ENCODE results near the gene HSF4. TPM values are rescaled to one million over a fixed set of nuclear protein-coding genes. Genes with fewer than 3 reads are reported as not detected.

HSF4 gene
- total RNA-seq, 3 donors from 2014 or later, result 26.0 to 113 (median 64.4) TPM

- no peak for TF ChIP-seq CTCF (IDR thresholded peaks at IDR 0.05)
- peak; percentile 58 for ATAC-seq
- Histone ChIP-seq H3K4me1 (ENCODE audit: low read depth) (peaks cover 20% of the 10 kb centered on the region), H3K9me3 (no peaks in the 10 kb centered on the region), H3K4me3 (peak within 1 kb of the TSS; percentile 24), H3K36me3 (ENCODE audit: low read depth) (peaks cover 11% of the 10 kb centered on the region)
- intact Hi-C loops (cut with DNase I, micrococcal nuclease), result loop anchor here in 1 of 2 donors (10.0 kb wide), 1 partner anchor 196 kb away; no protein-coding TSS in a partner anchor
- DNase-seq, result peak; percentile 64 to 83 (median 74)
Observed at GRCh38 chr16:67150833-67151396, 13.6 kb upstream of the HSF4 start, which contains the start of gene B3GNT9. Gene B3GNT9 (minus strand): TSS chr16:67150998. CDS start chr16:67150485, 513 bp downstream.

- DNase-seq, result no peak
- H3K36me3 ChIP-seq (ENCODE audit: low read depth), result peaks cover 4% of the 10 kb centered on the region
- no peak for ATAC-seq
- intact Hi-C loops (cut with DNase I, micrococcal nuclease), result loop anchor here in 1 of 2 donors (10.0 kb wide), 1 partner anchor 197 kb away; no protein-coding TSS in a partner anchor
- TF ChIP-seq CTCF (IDR thresholded peaks at IDR 0.05), result no peak
- no peak overlapping the region for H3K4me3 ChIP-seq
- no peaks in the 10 kb centered on the region for H3K9me3 ChIP-seq
- H3K4me1 ChIP-seq (ENCODE audit: low read depth), result peaks cover 25% of the 10 kb centered on the region
Observed at GRCh38 chr16:67151431-67152097, 13.0 kb upstream of the HSF4 start.

- DNase-seq, result peak in 2 of 3 donors; percentile 21 to 58
- Histone ChIP-seq H3K36me3 (ENCODE audit: low read depth) (no peaks in the 10 kb centered on the region), H3K4me3 (no peak overlapping the region), H3K4me1 (ENCODE audit: low read depth) (peaks cover 35% of the 10 kb centered on the region), H3K9me3 (no peaks in the 10 kb centered on the region)
- ATAC-seq, result no peak
- intact Hi-C loops (cut with DNase I, micrococcal nuclease), result loop anchor here in 1 of 2 donors (10.0 kb wide), 1 partner anchor 200 kb away; no protein-coding TSS in a partner anchor
- no peak for TF ChIP-seq CTCF (IDR thresholded peaks at IDR 0.05)
Observed at GRCh38 chr16:67154578-67155294, 9.8 kb upstream of the HSF4 start.

- no peaks in the 10 kb centered on the region for H3K36me3 ChIP-seq (ENCODE audit: low read depth)
- intact Hi-C loops (cut with DNase I, micrococcal nuclease), result loop anchor here in 1 of 2 donors (10.0 kb wide), 1 partner anchor 201 kb away; no protein-coding TSS in a partner anchor
- peak; percentile 66 for ATAC-seq
- peak; percentile 79 to 86 (median 81) for DNase-seq
- no peaks in the 10 kb centered on the region for H3K9me3 ChIP-seq
- H3K4me1 ChIP-seq (ENCODE audit: low read depth), result peaks cover 28% of the 10 kb centered on the region
- TF ChIP-seq CTCF (IDR thresholded peaks at IDR 0.05), result peak; percentile 98
- no peak overlapping the region for H3K4me3 ChIP-seq
Observed at GRCh38 chr16:67155295-67156142, 9.0 kb upstream of the HSF4 start.

All from mucosa of descending colon (tissue), 3 donors.